ENCODE measurements around the gene TRPV3. TPM values are rescaled to one million over a fixed set of nuclear protein-coding genes. Genes with fewer than 3 reads are reported as not detected.

Gene TRPV3
- total RNA-seq (under 1 TPM; 0.55 to 0.58 TPM), polyA plus RNA-seq (ENCODE audit: insufficient read length in 6 of 6) (1 to 10 TPM; 1.6 to 4.2 (median 2.2) TPM)
- long read RNA-seq, donor 1: 0 reads
- long read RNA-seq, donor 2, partial matches to known transcripts: 0 of 1 reads
- long read RNA-seq, donor 2, other reads (novel, unspliced or antisense): 0 of 1 reads
- long read RNA-seq, donor 3: 0 reads
- long read RNA-seq, donor 4: 0 reads
- long read RNA-seq, donor 5: 0 reads
- long read RNA-seq, donor 6: 0 reads
- long read RNA-seq, donor 7: 0 reads
- long read RNA-seq, donor 8: 0 reads
- long read RNA-seq, donor 9: 0 reads
- long read RNA-seq, donor 10: 0 reads
- long read RNA-seq, donor 11: 0 reads
- long read RNA-seq, donor 12: 0 reads

GRCh38 chr17:3557768-3558583 is at the start of gene TRPV3:
TRPV3 (minus strand) TSS chr17:3557812; CDS start chr17:3554850, 2,962 bp downstream.
- Histone ChIP-seq H3K36me3 (no peaks in the 10 kb centered on the region), H3K4me1 (no peaks in the 10 kb centered on the region), H3K9me3 (no peaks in the 10 kb centered on the region), H3K27ac (no peak within 1 kb of the TSS), H3K4me3 (no peak within 1 kb of the TSS), H3K27me3 (peaks cover 0 to 52% of the 10 kb centered on the region in 2 donors)
- TF ChIP-seq CTCF (IDR thresholded peaks at IDR 0.05): no peak
- ATAC-seq: peak; percentile 94
- DNase-seq: peak in 3 of 4 donors; percentile 48 to 88 (median 64)
- intact Hi-C loops (cut with DNase I): no loop called here

- intact Hi-C loops (cut with DNase I): no loop called here
- Histone ChIP-seq H3K36me3 (peaks cover 0 to 32% of the 10 kb centered on the region in 2 donors), H3K27ac (no peak overlapping the region), H3K4me3 (no peak overlapping the region), H3K27me3 (no peaks in the 10 kb centered on the region), H3K9me3 (no peaks in the 10 kb centered on the region), H3K4me1 (no peaks in the 10 kb centered on the region)
- DNase-seq (no peak), ATAC-seq (no peak)
- TF ChIP-seq CTCF (IDR thresholded peaks at IDR 0.05): no peak
Measured at GRCh38 chr17:3603870-3604259, 46.3 kb upstream of the TRPV3 start.

GRCh38 chr17:3603119-3603869 is 45.7 kb upstream of the TRPV3 start:
- H3K27me3 ChIP-seq: no peaks in the 10 kb centered on the region
- H3K4me3 ChIP-seq: no peak overlapping the region
- H3K4me1 ChIP-seq: no peaks in the 10 kb centered on the region
- no peak for DNase-seq
- no peak overlapping the region for H3K27ac ChIP-seq
- TF ChIP-seq CTCF (IDR thresholded peaks at IDR 0.05): no peak
- peaks cover 0 to 28% of the 10 kb centered on the region in 2 donors for H3K36me3 ChIP-seq
- no peaks in the 10 kb centered on the region for H3K9me3 ChIP-seq
- intact Hi-C loops (cut with DNase I): no loop called here
- no peak for ATAC-seq

GRCh38 chr17:3602499-3602898 is 44.9 kb upstream of the TRPV3 start:
- intact Hi-C loops (cut with DNase I): no loop called here
- no peak overlapping the region for H3K27ac ChIP-seq

More at GRCh38 chr17:3602499-3602898, 44.9 kb upstream of the TRPV3 start:
- no peaks in the 10 kb centered on the region for H3K4me1 ChIP-seq
- H3K27me3 ChIP-seq: no peaks in the 10 kb centered on the region
- peak; percentile 47 for ATAC-seq
- DNase-seq: peak in 1 of 4 donors; percentile 23
- H3K9me3 ChIP-seq: no peaks in the 10 kb centered on the region
- H3K4me3 ChIP-seq: no peak overlapping the region
- TF ChIP-seq CTCF (IDR thresholded peaks at IDR 0.05): peak in 1 of 2 donors; percentile 30
- peaks cover 0 to 26% of the 10 kb centered on the region in 2 donors for H3K36me3 ChIP-seq

Measured in left lung (tissue), 14 donors.